K562 (cell line): ENCODE measurements around the gene SIGLEC5. TPM values are rescaled to one million over a fixed set of nuclear protein-coding genes. Genes with fewer than 3 reads are reported as not detected.

Source experiments
- ATAC-seq: fragments of 200-7000 bp; cut with Tn5 transposase; 3 replicates; pipeline ENCODE4 v1.9.1; 2020; ENCODE audit warnings: moderate library complexity
- BruUV-seq: library from RNA; stranded (reverse); fragments of 400-500 nt; replicated peaks from 2 replicates; lab custom pipeline; 2021; lab: Mats Ljungman, UMichigan
- CTCF ChIA-PET: fragments of 300-600 bp; formaldehyde crosslinking; extraction: SDS; loops from one replicate; lab custom pipeline; 2021; ENCODE audit warnings: low intra/inter-chr PET ratio; lab: Yijun Ruan, JAX
- POLR2A ChIA-PET: fragments of 300-600, 350-650 bp; sonication (Branson Sonifier 250); formaldehyde crosslinking; extraction: SDS; loops from one replicate; lab custom pipeline; 2021; ENCODE audit warnings: antibody characterized with exemption, inconsistent platforms; lab: Yijun Ruan, JAX
- DNase-seq, 4 experiments: peaks; one replicate each; pipeline versions ENCODE4 v3.0.0 to v3.0.0-alpha.2; 2011 to 2018; ENCODE audit warnings: low spot score in 3 of 4, mixed read lengths in 3 of 4; ENCODE audit errors: extremely low read depth in 1 of 4
- FAIRE-seq: peaks from 2 replicates; lab custom pipeline; 2011; peaks lifted over from hg19 to GRCh38; lab: Jason Lieb, UNC
- H2AFZ ChIP-seq: 2 replicates; pipeline ENCODE4 v1.6.0; 2011; ENCODE audit warnings: low read depth, low read length, control low read depth, inconsistent platforms
- H3K27ac ChIP-seq: fragments of 200-600 bp; 3 replicates; pipeline ENCODE4 v1.8.0; 2011; ENCODE audit warnings: low read depth, mild to moderate bottlenecking, control low read depth, inconsistent platforms, low read length, moderate library complexity, mixed read lengths; ENCODE audit errors: extremely low read depth
- H3K27me3 ChIP-seq, 2 experiments: fragments of 300-600 bp in 1 of 2; 2 replicates in 1 of 2; 3 replicates in 1 of 2; pipeline versions ENCODE4 v1.6.0 to v1.8.0; 2011; ENCODE audit warnings: inconsistent platforms in 2 of 2, low read length in 2 of 2, mild to moderate bottlenecking in 1 of 2, mixed read lengths in 1 of 2, moderate library complexity in 1 of 2; ENCODE audit not compliant: control insufficient read depth in 2 of 2, insufficient read depth in 2 of 2
- H3K36me3 ChIP-seq: fragments of 300-600 bp; 3 replicates; pipeline ENCODE4 v1.8.0; 2011; ENCODE audit warnings: mild to moderate bottlenecking, low read length, inconsistent platforms; ENCODE audit not compliant: control insufficient read depth, insufficient read depth
- H3K4me1 ChIP-seq, 2 experiments: fragments of 200-600 bp in 1 of 2; replicated peaks in 1 of 2; 2 replicates in 1 of 2; 3 replicates in 1 of 2; pipeline versions ENCODE4 v1.5.1 to v1.8.0; 2011; ENCODE audit warnings: inconsistent platforms in 2 of 2, low read length in 2 of 2, mild to moderate bottlenecking in 1 of 2, mixed read lengths in 1 of 2, moderate library complexity in 1 of 2; ENCODE audit not compliant: control insufficient read depth in 2 of 2, insufficient read depth in 2 of 2
- H3K4me2 ChIP-seq: 2 replicates; pipeline ENCODE4 v1.6.1; 2011; ENCODE audit warnings: low read length, control low read depth, inconsistent platforms, mixed read lengths; ENCODE audit not compliant: insufficient read depth
- H3K4me3 ChIP-seq: fragments of 200-600 bp; sonication (generic), shearing (Covaris generic); 2 replicates; pipeline ENCODE4 v1.5.1; 2016; ENCODE audit warnings: control low read depth, inconsistent platforms
- H3K79me2 ChIP-seq: fragments of 200-600 bp; 3 replicates; pipeline ENCODE4 v1.8.0; 2011; ENCODE audit warnings: low read length, inconsistent platforms; ENCODE audit not compliant: control insufficient read depth, insufficient read depth
- H3K9ac ChIP-seq, 2 experiments: 2 replicates each; pipeline versions ENCODE4 v1.6.0 to v1.6.1; 2011; ENCODE audit warnings: low read depth in 2 of 2, low read length in 2 of 2, control low read depth in 1 of 2, inconsistent platforms in 1 of 2, mild to moderate bottlenecking in 1 of 2, mixed read lengths in 1 of 2; ENCODE audit not compliant: insufficient read depth in 1 of 2
- H3K9me1 ChIP-seq: one replicate; pipeline ENCODE4 v1.6.0; 2011; ENCODE audit warnings: inconsistent platforms, mild to moderate bottlenecking, low read length, moderate library complexity; ENCODE audit not compliant: control insufficient read depth, insufficient read depth
- H3K9me3 ChIP-seq: replicated peaks from 2 replicates; pipeline ENCODE4 v1.5.1; 2011; ENCODE audit warnings: low read depth, low read length, inconsistent platforms; ENCODE audit not compliant: control insufficient read depth, insufficient read depth
- H4K20me1 ChIP-seq: replicated peaks from 2 replicates; pipeline ENCODE4 v1.6.1; 2011; ENCODE audit warnings: low read length, inconsistent platforms, mixed read lengths; ENCODE audit not compliant: control insufficient read depth, insufficient read depth
- ARID1B ChIP-seq: fragments of 450-650 bp; IDR thresholded peaks from 2 replicates; pipeline ENCODE4 v1.6.1; 2016; ENCODE audit warnings: antibody characterized with exemption, mild to moderate bottlenecking, inconsistent platforms
- ETV1 ChIP-seq: fragments of 450-650 bp; conservative IDR thresholded peaks from 2 replicates; pipeline ENCODE4 v1.6.1; 2016; ENCODE audit warnings: missing genetic modification characterization, control low read depth, low read depth, missing compliant biosample characterization
- HIVEP1 ChIP-seq: fragments of 250-450 bp; sonication (Bioruptor Pico); IDR thresholded peaks from 2 replicates; pipeline ENCODE4 v1.4.0; 2020; ENCODE audit warnings: mild to moderate bottlenecking
- HMBOX1 ChIP-seq: sonication (generic); IDR thresholded peaks from 2 replicates; pipeline ENCODE4 v1.6.1; 2016
- ID3 ChIP-seq, 2 experiments: fragments of 250-450 bp in 1 of 2; fragments of 450-650 bp in 1 of 2; sonication (Bioruptor Pico) in 1 of 2; IDR thresholded peaks; 2 replicates each; pipeline versions ENCODE4 v1.6.1 to v1.8.0; 2016 to 2021; ENCODE audit warnings: mild to moderate bottlenecking in 2 of 2, moderate library complexity in 2 of 2, missing compliant biosample characterization in 1 of 2, missing genetic modification characterization in 1 of 2
- IRF1 ChIP-seq: sonication (generic); formaldehyde crosslinking; IDR thresholded peaks from 2 replicates; pipeline ENCODE4 v1.8.0; 2022; ENCODE audit warnings: missing genetic modification reagents, mild to moderate bottlenecking, borderline replicate concordance
- MEIS2 ChIP-seq: fragments of 450-650 bp; IDR thresholded peaks from 2 replicates; pipeline ENCODE4 v1.6.1; 2014; ENCODE audit warnings: mild to moderate bottlenecking; ENCODE audit not compliant: partially characterized antibody
- MYNN ChIP-seq, 2 experiments: sonication (generic); formaldehyde crosslinking in 1 of 2; IDR thresholded peaks; 2 replicates each; pipeline versions ENCODE4 v1.5.0 to v1.6.1; 2016 to 2020; ENCODE audit warnings: antibody characterized with exemption in 1 of 2, missing genetic modification reagents in 1 of 2
- NCOR1 ChIP-seq: fragments of 450-650 bp; IDR thresholded peaks from 2 replicates; pipeline ENCODE4 v1.6.1; 2016; ENCODE audit warnings: mild to moderate bottlenecking, moderate library complexity
- PHF8 ChIP-seq: fragments of 200-600 bp; sonication (generic); IDR thresholded peaks from 2 replicates; pipeline ENCODE4 v1.6.1; 2012; ENCODE audit warnings: mixed run types, mild to moderate bottlenecking, inconsistent platforms, low read length, moderate library complexity, borderline replicate concordance
- RCOR1 ChIP-seq, 2 experiments: IDR thresholded peaks; 2 replicates each; pipeline ENCODE4 v1.6.1; 2012; ENCODE audit warnings: low read depth in 2 of 2, low read length in 2 of 2, borderline replicate concordance in 1 of 2, improper control_type of control experiment in 1 of 2
- SMARCA4 ChIP-seq: fragments of 450-650 bp; IDR thresholded peaks from 2 replicates; pipeline ENCODE4 v1.6.1; 2016
- SREBF2 ChIP-seq: sonication (generic); formaldehyde crosslinking; IDR thresholded peaks from 2 replicates; pipeline ENCODE4 v1.4.0; 2020; ENCODE audit warnings: mild to moderate bottlenecking, missing genetic modification reagents
- TBL1XR1 ChIP-seq, 2 experiments: IDR thresholded peaks; 2 replicates each; pipeline ENCODE4 v1.6.1; 2012; ENCODE audit warnings: improper control_type of control experiment in 2 of 2, low read length in 2 of 2, mild to moderate bottlenecking in 1 of 2
- TCF3 ChIP-seq: sonication (generic); formaldehyde crosslinking; IDR thresholded peaks from 2 replicates; pipeline ENCODE4 v1.4.0; 2020; ENCODE audit warnings: mild to moderate bottlenecking, missing genetic modification reagents
- ZNF175 ChIP-seq: fragments of 200-800 bp; sonication (Bioruptor generic); IDR thresholded peaks from 2 replicates; pipeline ENCODE4 v1.6.1; 2016; ENCODE audit warnings: low read depth, mild to moderate bottlenecking, missing genetic modification characterization, missing compliant biosample characterization
- ZNF217 ChIP-seq: sonication (generic); formaldehyde crosslinking; IDR thresholded peaks from 2 replicates; pipeline ENCODE4 v1.8.0; 2022; ENCODE audit warnings: mild to moderate bottlenecking, missing genetic modification reagents
- ZNF57 ChIP-seq: fragments of 450-650 bp; formaldehyde crosslinking; IDR thresholded peaks from 2 replicates; pipeline ENCODE4 v1.4.0; 2020; ENCODE audit warnings: mild to moderate bottlenecking, moderate library complexity
- WGBS: fragments of 100-300 bp; shearing (Covaris generic); methylation state at CpG from one replicate; pipeline ENCODE4 v1.1.6; 2016; ENCODE audit warnings: low coverage, mixed read lengths; ENCODE audit not compliant: insufficient coverage; ENCODE audit errors: missing lambda C conversion rate; 5-methylcytosine and 5-hydroxymethylcytosine counted together
- in situ Hi-C: fragments of 300-500 bp; cut with MboI; formaldehyde crosslinking; loops from 4 replicates; pipeline ENCODE4 v1.15.0; 2018; ENCODE audit warnings: inconsistent platforms, mixed read lengths
- intact Hi-C: fragments of 100-400 bp; cut with micrococcal nuclease; formaldehyde crosslinking; loops from 2 replicates; pipeline ENCODE4 v1.14.2; 2022
- polyA plus RNA-seq, 8 experiments: library from polyadenylated mRNA; depleted of rRNA in 4 of 8; stranded (reverse) in 5 of 8; unstranded in 3 of 8; fragments of >200 nt; fragmentation: Nextera tagmentation in 2 of 8; fragmentation: Illumina TruSeq in 1 of 8; extraction: Ambion mirVana in 2 of 8; extraction: Trizol in 1 of 8; gene quantifications; 2 replicates each; pipeline versions ENCODE4 v1.2.1 to v1.2.3, GENCODE V29; 2011 to 2014; ENCODE audit warnings: inconsistent platforms in 1 of 8, missing spikeins in 1 of 8
- total RNA-seq, 7 experiments: library from RNA; depleted of rRNA in 6 of 7; stranded (reverse); fragments of >200 nt in 6 of 7; fragmentation: Illumina TruSeq in 2 of 7; extraction: Trizol in 2 of 7; gene quantifications; 2 replicates each; pipeline versions ENCODE4 v1.2.1 to v1.2.3, GENCODE V29; 2011 to 2021; ENCODE audit warnings: low replicate concordance in 1 of 7

Gene SIGLEC5
- total and polyA plus RNA-seq, 9 of the 15 experiments (the other 6 are each of a cell fraction or from before 2014, with no cell fraction given) = 0.14 TPM; not detected in 8

GRCh38 chr19:51566489-51567100 is 63.6 kb downstream of the SIGLEC5 start (continued):
- TF ChIP-seq ID3 (CRISPR knock-in tag; IDR thresholded peaks at IDR 0.05) (no peak), ID3 (tag; IDR thresholded peaks at IDR 0.05) (no peak), TBL1XR1 (IDR thresholded peaks at IDR 0.05; ENCODE audit: low read length in 2 of 2) (0 out of 4 replicates have a peak, but pooled peaks of 1 of the 2 experiments have one; percentile 11), NCOR1 (peak; percentile 64), ARID1B (peak; percentile 73), ZNF175 (0 out of 2 replicates have a peak, but pooled peaks have one; percentile 59), PHF8 (no peak), SMARCA4 (peak; percentile 56; the same call in 1 of the 2 replicates)

- Histone ChIP-seq H3K9me3 (no peaks in the 10 kb centered on the region), H3K9me1 (no peaks in the 10 kb centered on the region), H3K36me3 (no peaks in the 10 kb centered on the region), H3K79me2 (no peaks in the 10 kb centered on the region; the same call in 2 of the 3 replicates), H3K4me1 (peaks cover 14 to 55% of the 10 kb centered on the region in 2 experiments; a peak in 4 of 5 replicates), H3K4me3 (no peak overlapping the region), H3K27me3 (no peaks in the 10 kb centered on the region), H3K27ac (peak overlapping the region; percentile 48), H3K9ac (no peak overlapping the region), H4K20me1 (no peaks in the 10 kb centered on the region), H3K4me2 (peak overlapping the region; percentile 35; the same call in 1 of the 2 replicates), H2AFZ (peak overlapping the region; percentile 60)
- ATAC-seq = peak; percentile 65
- peak; percentile 42 for FAIRE-seq
- peak in 1 of 4 experiments; percentile 62 for DNase-seq
- BruUV-seq = no TSS peak
- ChIA-PET CTCF (no interaction called here), POLR2A (interaction anchor here (0.6 to 2.6 kb wide), 5 partner anchors 9 to 19 kb away, joined by 3 to 15 read pairs (median 9); no protein-coding TSS in a partner anchor)
- WGBS = 39% methylated on average over 4 of the region's 4 CpGs
- intact Hi-C loops = loop anchor here (5.0 kb wide), 1 partner anchor 93 kb away; no protein-coding TSS in a partner anchor
- in situ Hi-C loops = loop anchor here (10.0 kb wide), 1 partner anchor 91 kb away; the partner anchor contains the start of gene CEACAM18
- no peak for TF ChIP-seq ZNF217 (CRISPR knock-in tag)
- no peak for TF ChIP-seq MYNN (IDR thresholded peaks at IDR 0.05)
- no peak for TF ChIP-seq MYNN (CRISPR knock-in tag; IDR thresholded peaks at IDR 0.05)
- TF ChIP-seq ETV1 = 0 out of 2 replicates have a peak, but pooled peaks have one; percentile 21
- TF ChIP-seq RCOR1 (IDR thresholded peaks at IDR 0.05; ENCODE audit: borderline replicate concordance in 1 of 2, low read depth in 2 of 2, low read length in 2 of 2) = peak in 1 of 2 experiments; percentile 88; a peak in 2 of 4 replicates
- no peak for TF ChIP-seq SREBF2
- peak; percentile 38 for TF ChIP-seq MEIS2
- 0 out of 2 replicates have a peak, but pooled peaks have one; percentile 23 for TF ChIP-seq ZNF57 (CRISPR knock-in tag)
- TF ChIP-seq IRF1 (CRISPR knock-in tag) = no peak
- no peak for TF ChIP-seq HIVEP1 (CRISPR knock-in tag)
- 0 out of 2 replicates have a peak, but pooled peaks have one; percentile 21 for TF ChIP-seq TCF3 (CRISPR knock-in tag)
- peak; percentile 46; the same call in 1 of the 2 replicates for TF ChIP-seq HMBOX1
Measured at GRCh38 chr19:51565583-51565982, 64.6 kb downstream of the SIGLEC5 start.
